Trophoblast cell (in vitro differentiated cells and primary cell): ENCODE results near the gene ZNF215.
A peak's percentile ranks its signal among the peaks of the same experiment; 100 is the strongest.

ENCODE experiments used
- DNase-seq, 2 donors: peaks; one replicate each; pipeline ENCODE4 v3.0.0-alpha.2; 2016
- H2AFZ ChIP-seq: 2 replicates; pipeline ENCODE4 v1.6.1; 2013; ENCODE audit warnings: low read length, moderate library complexity, mild to moderate bottlenecking; ENCODE audit not compliant: insufficient read depth, poor library complexity
- H2AK5ac ChIP-seq: 2 replicates; pipeline ENCODE4 v1.6.1; 2013; ENCODE audit warnings: mild to moderate bottlenecking, low read length
- H2BK120ac ChIP-seq: 2 replicates; pipeline ENCODE4 v1.6.1; 2013; ENCODE audit warnings: low read length, mild to moderate bottlenecking, moderate library complexity; ENCODE audit not compliant: insufficient read depth, poor library complexity
- H2BK12ac ChIP-seq: 2 replicates; pipeline ENCODE4 v1.6.1; 2013; ENCODE audit warnings: mild to moderate bottlenecking, low read length, moderate library complexity
- H2BK5ac ChIP-seq: 2 replicates; pipeline ENCODE4 v1.6.1; 2013; ENCODE audit warnings: low read length, low read depth, moderate library complexity, mild to moderate bottlenecking; ENCODE audit not compliant: poor library complexity
- H3K14ac ChIP-seq: 2 replicates; pipeline ENCODE4 v1.6.1; 2013; ENCODE audit warnings: mild to moderate bottlenecking, low read length
- H3K18ac ChIP-seq: 2 replicates; pipeline ENCODE4 v1.6.1; 2013; ENCODE audit warnings: mild to moderate bottlenecking, low read length
- H3K23ac ChIP-seq: 2 replicates; pipeline ENCODE4 v1.6.1; 2013; ENCODE audit warnings: low read length
- H3K27ac ChIP-seq: 2 replicates; pipeline ENCODE4 v1.5.1; 2013; ENCODE audit warnings: low read depth, mild to moderate bottlenecking, inconsistent platforms, low read length, moderate library complexity
- H3K27me3 ChIP-seq: 2 replicates; pipeline ENCODE4 v1.6.1; 2013; ENCODE audit warnings: inconsistent platforms, mild to moderate bottlenecking, low read length, moderate library complexity; ENCODE audit not compliant: insufficient read depth
- H3K36me3 ChIP-seq, 2 experiments: 1 replicate in 1 of 2; 2 replicates in 1 of 2; pipeline ENCODE4 v1.6.1; 2013; ENCODE audit warnings: low read length in 2 of 2, mild to moderate bottlenecking in 2 of 2, moderate library complexity in 1 of 2; ENCODE audit not compliant: insufficient read depth in 2 of 2, control insufficient read depth in 1 of 2
- H3K4ac ChIP-seq: 2 replicates; pipeline ENCODE4 v1.6.1; 2013; ENCODE audit warnings: low read depth, mild to moderate bottlenecking, low read length, moderate library complexity
- H3K4me1 ChIP-seq, 2 experiments: 1 replicate in 1 of 2; 2 replicates in 1 of 2; pipeline ENCODE4 v1.6.1; 2013; ENCODE audit warnings: low read length in 2 of 2, mild to moderate bottlenecking in 2 of 2, moderate library complexity in 1 of 2; ENCODE audit not compliant: insufficient read depth in 2 of 2, control insufficient read depth in 1 of 2
- H3K4me2 ChIP-seq: 2 replicates; pipeline ENCODE4 v1.6.1; 2013; ENCODE audit warnings: inconsistent platforms, mild to moderate bottlenecking, low read length, moderate library complexity
- H3K4me3 ChIP-seq: 2 replicates; pipeline ENCODE4 v1.5.1; 2013; ENCODE audit warnings: mild to moderate bottlenecking, low read depth, low read length, inconsistent platforms
- H3K79me1 ChIP-seq: one replicate; pipeline ENCODE4 v1.6.1; 2013; ENCODE audit warnings: low read length
- H3K79me2 ChIP-seq: 2 replicates; pipeline ENCODE4 v1.6.1; 2013; ENCODE audit warnings: low read length, mild to moderate bottlenecking; ENCODE audit not compliant: control insufficient read depth, insufficient read depth, poor library complexity
- H3K9ac ChIP-seq: 2 replicates; pipeline ENCODE4 v1.6.1; 2013; ENCODE audit warnings: mild to moderate bottlenecking, low read length
- H3K9me3 ChIP-seq: 2 replicates; pipeline ENCODE4 v1.6.1; 2013; ENCODE audit warnings: low read depth, mild to moderate bottlenecking, control low read depth, inconsistent platforms, low read length; ENCODE audit not compliant: insufficient read depth
- H4K12ac ChIP-seq: 2 replicates; pipeline ENCODE4 v1.6.1; 2013; ENCODE audit warnings: low read depth, mild to moderate bottlenecking, low read length, moderate library complexity
- H4K8ac ChIP-seq: 2 replicates; pipeline ENCODE4 v1.6.1; 2013; ENCODE audit warnings: low read depth, mild to moderate bottlenecking, low read length, moderate library complexity
- H4K91ac ChIP-seq: one replicate; pipeline ENCODE4 v1.6.1; 2013; ENCODE audit warnings: low read depth, mild to moderate bottlenecking, low read length, moderate library complexity
- WGBS: extraction: QIAGEN DNeasy Blood & Tissue Kit; methylation state at CpG from one replicate; pipeline ENCODE4 v1.1.7; 2013; ENCODE audit warnings: missing lambda C conversion rate; ENCODE audit not compliant: insufficient read length, insufficient coverage; ENCODE audit errors: extremely low coverage; 5-methylcytosine and 5-hydroxymethylcytosine counted together

Gene ZNF215

GRCh38 chr11:6911378-6911777 lies 14.8 kb upstream of the ZNF215 start:
- no peak overlapping the region for H3K14ac ChIP-seq
- no peaks in the 10 kb centered on the region for H3K79me2 ChIP-seq
- H2BK5ac ChIP-seq, result no peak overlapping the region
- H3K27ac ChIP-seq, result no peak overlapping the region
- H2BK12ac ChIP-seq, result no peak overlapping the region
- H4K8ac ChIP-seq, result no peak overlapping the region
- H3K36me3 ChIP-seq, result no peaks in the 10 kb centered on the region
- H3K27me3 ChIP-seq, result no peaks in the 10 kb centered on the region
- no peak overlapping the region for H2AK5ac ChIP-seq
- no CpG with 5 or more reads among the region's 3 CpGs for WGBS
- no peak overlapping the region for H3K4ac ChIP-seq
- no peak overlapping the region for H4K91ac ChIP-seq
- DNase-seq, result no peak
- H3K18ac ChIP-seq, result no peak overlapping the region
- H2AFZ ChIP-seq, result no peak overlapping the region
- no peaks in the 10 kb centered on the region for H3K79me1 ChIP-seq
- H3K4me1 ChIP-seq, result no peaks in the 10 kb centered on the region
- H3K4me2 ChIP-seq, result no peak overlapping the region
- no peak overlapping the region for H3K4me3 ChIP-seq
- H2BK120ac ChIP-seq, result no peak overlapping the region
- H4K12ac ChIP-seq, result no peak overlapping the region
- H3K9me3 ChIP-seq, result no peaks in the 10 kb centered on the region
- peak overlapping the region; percentile 67 for H3K23ac ChIP-seq
- H3K9ac ChIP-seq, result no peak overlapping the region

GRCh38 chr11:6911948-6912347 lies 14.3 kb upstream of the ZNF215 start:
- H3K79me2 ChIP-seq, result no peaks in the 10 kb centered on the region
- H3K14ac ChIP-seq, result no peak overlapping the region
- H3K4me2 ChIP-seq, result no peak overlapping the region
- no peak overlapping the region for H2AK5ac ChIP-seq
- H3K9ac ChIP-seq, result no peak overlapping the region
- no peak overlapping the region for H3K18ac ChIP-seq
- no peak overlapping the region for H2BK5ac ChIP-seq
- no peak overlapping the region for H4K91ac ChIP-seq
- no peak overlapping the region for H3K23ac ChIP-seq
- H2BK120ac ChIP-seq, result no peak overlapping the region
- H3K4me1 ChIP-seq, result no peaks in the 10 kb centered on the region
- H3K9me3 ChIP-seq, result no peaks in the 10 kb centered on the region
- no peak overlapping the region for H2BK12ac ChIP-seq
- no peak overlapping the region for H3K4me3 ChIP-seq
- no peaks in the 10 kb centered on the region for H3K27me3 ChIP-seq
- H3K36me3 ChIP-seq, result no peaks in the 10 kb centered on the region
- H3K4ac ChIP-seq, result no peak overlapping the region
- H3K79me1 ChIP-seq, result no peaks in the 10 kb centered on the region
- no peak overlapping the region for H4K12ac ChIP-seq
- 100% methylated on average over 1 of the region's 3 CpGs for WGBS
- no peak overlapping the region for H4K8ac ChIP-seq
- DNase-seq, result no peak
- H2AFZ ChIP-seq, result no peak overlapping the region
- H3K27ac ChIP-seq, result no peak overlapping the region

- no peak overlapping the region for H3K27ac ChIP-seq
- H3K27me3 ChIP-seq, result no peaks in the 10 kb centered on the region
- no peak overlapping the region for H4K91ac ChIP-seq
- no peaks in the 10 kb centered on the region for H3K4me1 ChIP-seq
- H2BK120ac ChIP-seq, result no peak overlapping the region
- H2AFZ ChIP-seq, result no peak overlapping the region
- no peaks in the 10 kb centered on the region for H3K79me2 ChIP-seq
- H3K79me1 ChIP-seq, result no peaks in the 10 kb centered on the region
- no peak overlapping the region for H3K4ac ChIP-seq
- DNase-seq, result no peak
- no peak overlapping the region for H2BK12ac ChIP-seq
- H3K14ac ChIP-seq, result no peak overlapping the region
- no peak overlapping the region for H3K4me2 ChIP-seq
- H2AK5ac ChIP-seq, result no peak overlapping the region
- no peak overlapping the region for H3K9ac ChIP-seq
- WGBS, result no CpG with 5 or more reads among the region's 2 CpGs
- H3K23ac ChIP-seq, result no peak overlapping the region
- no peak overlapping the region for H4K12ac ChIP-seq
- H2BK5ac ChIP-seq, result no peak overlapping the region
- H3K9me3 ChIP-seq, result no peaks in the 10 kb centered on the region
- H3K18ac ChIP-seq, result no peak overlapping the region
- H3K36me3 ChIP-seq, result no peaks in the 10 kb centered on the region
- no peak overlapping the region for H3K4me3 ChIP-seq
- H4K8ac ChIP-seq, result no peak overlapping the region
These were observed 6.5 kb upstream of the ZNF215 start for GRCh38 chr11:6919698-6920097.

- WGBS, result no CpG with 5 or more reads among the region's 1 CpG
- H3K79me1 ChIP-seq, result no peaks in the 10 kb centered on the region
- no peak within 1 kb of the TSS for H3K14ac ChIP-seq
- no peak within 1 kb of the TSS for H2AK5ac ChIP-seq
- no peak within 1 kb of the TSS for H3K18ac ChIP-seq
- no peak within 1 kb of the TSS for H4K91ac ChIP-seq
- no peak within 1 kb of the TSS for H2BK12ac ChIP-seq
- H3K79me2 ChIP-seq, result no peaks in the 10 kb centered on the region
- H3K23ac ChIP-seq, result no peak within 1 kb of the TSS
- no peak within 1 kb of the TSS for H4K8ac ChIP-seq
- H3K4ac ChIP-seq, result no peak within 1 kb of the TSS
- no peaks in the 10 kb centered on the region for H3K9me3 ChIP-seq
- H4K12ac ChIP-seq, result no peak within 1 kb of the TSS
- H3K36me3 ChIP-seq, result no peaks in the 10 kb centered on the region
- H2BK5ac ChIP-seq, result no peak within 1 kb of the TSS
- no peak within 1 kb of the TSS for H3K4me2 ChIP-seq
- no peaks in the 10 kb centered on the region for H3K27me3 ChIP-seq
- H3K4me1 ChIP-seq, result no peaks in the 10 kb centered on the region
- H3K27ac ChIP-seq, result no peak within 1 kb of the TSS
- H3K9ac ChIP-seq, result no peak within 1 kb of the TSS
- no peak within 1 kb of the TSS for H2BK120ac ChIP-seq
- no peak within 1 kb of the TSS for H2AFZ ChIP-seq
- H3K4me3 ChIP-seq, result peak within 1 kb of the TSS; percentile 52
- no peak for DNase-seq
These were observed 5.5 kb upstream of the ZNF215 start, which contains the start of gene OR2D3 for GRCh38 chr11:6920702-6921101. OR2D3 (plus strand) TSS chr11:6921002; CDS start chr11:6921002, 0 bp downstream.
